T-helper 22 cell (primary cell): ENCODE measurements around the gene PRDM16.
"Not testable (repeated sequence)": the region's sequence is repeated elsewhere in the genome, so short reads cannot be mapped to it uniquely, and the experiment has no call there.

ENCODE experiments used
- DNase-seq: peaks from one replicate; pipeline ENCODE4 v3.0.0-alpha.2; 2020; ENCODE audit warnings: low read depth

PRDM16 gene

DNA sequence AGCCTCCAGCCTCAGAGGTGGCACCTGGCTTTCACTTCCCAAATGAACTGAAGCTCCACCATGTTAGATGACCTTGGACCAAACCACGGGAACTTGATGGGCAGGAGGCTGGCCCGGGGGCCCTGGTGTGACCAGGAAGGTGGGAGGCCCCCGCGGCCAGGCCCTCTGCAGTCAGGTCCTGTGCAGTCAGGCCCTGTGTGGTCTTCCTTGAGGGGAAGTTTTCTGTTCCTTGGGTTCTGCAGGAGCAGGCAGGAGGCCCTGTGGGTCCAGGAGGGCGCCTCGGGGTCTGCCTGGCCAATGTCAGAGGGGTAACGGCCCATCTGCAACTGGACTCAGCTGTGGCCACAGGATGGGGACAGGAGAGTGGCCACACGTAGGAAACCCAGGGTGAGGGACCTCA, 13.0 kb downstream of the PRDM16 start:
- DNase-seq = no peak

GRCh38 chr1:3082571-3083516, 13.8 kb downstream of the PRDM16 start:
- no peak for DNase-seq

- no peak for DNase-seq
Measured at GRCh38 chr1:3084154-3084553, 15.2 kb downstream of the PRDM16 start.

DNA sequence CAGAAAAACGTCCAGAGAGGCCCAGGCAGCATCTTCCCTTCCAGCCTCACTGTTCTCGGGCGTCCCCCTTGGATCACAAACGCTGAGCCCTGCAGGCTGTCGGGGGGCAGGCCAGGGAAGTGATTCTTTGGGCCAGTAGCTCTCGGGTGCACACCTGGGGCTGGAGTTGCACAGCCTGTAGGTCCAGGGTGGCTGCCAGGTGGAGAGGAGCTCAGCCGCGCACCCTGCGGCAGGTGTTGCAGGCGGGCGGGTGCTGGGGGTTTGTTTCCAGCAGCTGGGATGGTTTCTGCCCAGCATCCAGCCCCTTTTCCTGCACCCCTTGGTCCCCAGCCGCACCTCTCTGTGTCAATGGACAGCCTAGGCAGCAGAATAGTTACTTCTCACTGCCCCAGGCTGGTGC, 15.7 kb downstream of the PRDM16 start:
- DNase-seq = no peak

- no peak for DNase-seq
Measured at GRCh38 chr1:3085721-3086120, 16.7 kb downstream of the PRDM16 start.

DNA sequence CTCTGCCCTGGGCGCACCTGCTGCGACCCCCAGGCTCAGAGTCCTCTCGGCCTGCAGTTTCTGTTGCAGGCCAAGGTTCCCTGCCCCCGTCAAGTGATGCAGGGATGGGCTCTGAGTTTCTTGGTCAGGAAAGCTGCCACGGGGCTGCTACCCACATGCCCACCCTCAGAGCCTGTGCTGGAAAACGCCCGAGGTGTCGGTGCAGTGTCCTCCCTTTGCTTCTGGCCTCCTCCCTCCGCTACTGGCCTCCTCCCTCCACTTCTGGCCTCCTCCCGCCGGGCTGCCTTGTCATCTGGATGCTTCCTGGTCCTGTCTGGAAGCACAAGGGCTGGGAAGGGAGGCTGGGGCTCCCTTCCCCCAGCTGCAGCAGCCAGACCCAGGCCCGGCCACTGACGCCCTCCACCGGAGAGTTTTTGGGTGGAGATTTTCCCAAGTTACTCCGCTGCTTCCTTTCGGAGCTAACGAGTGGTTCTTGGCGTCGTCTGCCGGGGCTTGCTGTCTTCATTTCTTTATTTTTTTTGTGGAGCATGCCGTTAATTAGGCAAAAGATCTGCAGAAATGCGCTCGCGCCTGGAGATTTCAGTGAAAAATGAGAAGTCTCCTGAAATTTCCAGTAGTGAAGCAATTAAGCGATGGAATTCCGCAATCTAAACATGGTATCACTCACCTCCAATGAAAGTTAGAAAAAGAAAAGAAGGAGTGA, 17.4 kb downstream of the PRDM16 start:
- no peak for DNase-seq

- DNase-seq = no peak
Measured at GRCh38 chr1:3087049-3087448, 18.0 kb downstream of the PRDM16 start.

DNA sequence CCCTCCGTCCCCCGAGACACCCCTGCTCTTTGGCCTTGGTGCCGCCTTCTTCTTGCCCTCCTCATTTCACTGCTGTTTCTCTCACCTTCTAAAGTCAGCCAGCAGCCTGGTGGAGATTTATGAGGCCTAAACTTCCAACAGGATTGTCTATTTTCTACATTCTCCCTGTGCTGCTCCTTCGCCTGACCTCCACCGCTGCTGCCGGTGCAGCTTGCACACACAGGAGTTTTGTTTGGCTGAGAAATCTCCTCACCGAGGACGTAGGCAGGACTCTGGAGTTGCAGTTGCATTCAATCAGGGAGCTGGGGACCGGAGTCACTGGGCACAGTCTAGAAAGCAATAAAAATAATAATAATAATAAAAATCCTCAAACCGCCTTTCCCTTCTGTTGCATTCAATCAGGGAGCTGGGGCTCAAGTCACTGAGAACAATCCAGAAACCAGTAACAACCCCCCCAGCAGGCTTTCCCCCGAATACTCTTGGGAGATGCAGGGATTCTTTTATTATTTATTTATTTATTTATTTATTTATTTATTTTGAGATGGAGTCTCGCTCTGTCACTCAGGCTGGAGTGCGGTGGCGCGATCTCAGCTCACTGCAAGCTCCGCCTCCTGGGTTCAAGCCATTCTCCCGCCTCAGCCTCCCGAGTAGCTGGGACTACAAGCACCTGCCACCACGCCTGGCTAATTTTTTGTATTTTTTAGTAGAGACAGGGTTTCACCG, 19.1 kb downstream of the PRDM16 start:
- not testable (repeated sequence) for DNase-seq

DNA sequence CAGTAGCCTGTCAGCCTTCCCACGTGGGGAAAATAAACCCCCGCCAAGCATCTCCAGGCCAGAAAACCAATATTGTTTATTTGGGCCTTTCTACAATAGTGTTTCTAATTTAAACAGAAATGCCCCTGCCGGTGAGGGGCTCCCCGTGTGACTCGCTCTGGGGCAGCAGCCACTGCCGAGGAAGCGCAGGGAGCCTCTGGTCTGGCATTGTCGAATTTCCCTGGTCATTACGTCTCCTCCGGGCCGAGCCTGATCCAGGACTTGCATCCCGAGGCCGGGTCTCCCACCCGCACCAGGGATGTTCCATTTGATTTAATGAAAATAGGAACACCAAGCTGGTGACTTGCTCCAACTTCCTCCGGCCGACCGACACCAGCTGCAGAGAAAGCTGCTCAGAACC, 20.5 kb downstream of the PRDM16 start:
- DNase-seq = no peak

- no peak for DNase-seq
Measured at GRCh38 chr1:3091334-3091733, 22.3 kb downstream of the PRDM16 start.

DNA sequence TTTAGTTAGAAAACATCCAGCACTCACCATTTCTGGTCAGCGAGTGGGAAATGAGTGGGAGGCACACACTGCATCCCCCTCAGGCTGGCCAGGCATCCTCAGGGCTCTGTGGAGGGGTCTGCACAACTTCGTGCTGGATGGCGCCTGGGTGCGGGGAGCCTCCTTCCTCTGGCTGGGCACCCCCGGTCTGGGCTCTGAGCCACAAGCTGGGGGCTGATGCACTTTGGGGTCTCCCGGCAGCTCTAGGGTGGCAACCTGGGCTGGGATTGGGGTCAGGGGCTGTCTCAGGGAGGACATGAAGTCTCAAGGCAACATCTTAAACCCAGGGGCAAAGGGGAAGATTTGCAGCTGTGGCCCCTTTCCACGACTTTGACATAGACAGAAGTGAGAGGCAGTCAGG, 23.5 kb downstream of the PRDM16 start:
- DNase-seq = no peak

- no peak for DNase-seq
Measured at GRCh38 chr1:3093898-3094626, 25.1 kb downstream of the PRDM16 start.

- no peak for DNase-seq
Measured at GRCh38 chr1:3094863-3095780, 26.1 kb downstream of the PRDM16 start.

DNA sequence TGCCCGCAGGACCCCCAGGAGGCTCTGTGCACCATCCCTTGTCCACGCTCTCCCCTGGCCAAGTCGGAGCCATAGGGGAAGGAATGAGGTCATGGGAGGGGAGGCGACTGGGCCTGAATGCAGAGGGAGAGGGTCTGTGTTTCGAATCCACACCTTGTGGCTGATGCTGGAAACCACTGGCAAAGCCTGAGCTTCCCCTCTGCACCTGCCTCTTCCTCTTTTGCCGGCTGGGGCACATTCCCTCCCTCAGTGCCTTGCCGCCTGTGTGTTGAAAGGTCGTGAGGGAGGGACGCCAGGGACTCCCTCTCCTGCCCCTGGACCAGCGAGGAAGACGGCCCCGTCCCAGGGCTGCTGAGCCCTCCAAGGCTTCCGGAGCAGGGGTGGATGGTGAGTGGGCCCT, 27.3 kb downstream of the PRDM16 start:
- DNase-seq = no peak

- no peak for DNase-seq
Measured at GRCh38 chr1:3097231-3097630, 28.2 kb downstream of the PRDM16 start.

DNA sequence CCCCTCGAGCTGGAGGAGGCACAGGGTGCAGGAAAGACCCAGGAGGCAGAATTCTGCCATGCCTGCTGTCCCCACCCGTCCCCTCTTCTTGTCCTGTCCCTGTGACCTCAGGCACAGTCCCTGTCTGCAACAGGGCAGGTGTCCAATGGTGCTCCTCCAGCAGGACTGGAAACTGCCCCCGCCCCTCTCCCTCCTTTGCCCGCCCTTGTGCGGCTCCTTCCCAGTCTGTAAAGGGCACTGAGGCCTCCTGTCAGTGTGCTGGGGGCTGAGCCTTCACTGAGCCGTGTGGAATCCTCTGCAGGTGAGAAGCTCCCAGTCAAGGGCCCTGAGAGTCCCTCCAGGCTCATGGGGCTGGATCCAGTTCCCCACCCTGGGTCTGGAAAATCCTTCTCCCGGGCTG, 28.9 kb downstream of the PRDM16 start:
- no peak for DNase-seq

DNA sequence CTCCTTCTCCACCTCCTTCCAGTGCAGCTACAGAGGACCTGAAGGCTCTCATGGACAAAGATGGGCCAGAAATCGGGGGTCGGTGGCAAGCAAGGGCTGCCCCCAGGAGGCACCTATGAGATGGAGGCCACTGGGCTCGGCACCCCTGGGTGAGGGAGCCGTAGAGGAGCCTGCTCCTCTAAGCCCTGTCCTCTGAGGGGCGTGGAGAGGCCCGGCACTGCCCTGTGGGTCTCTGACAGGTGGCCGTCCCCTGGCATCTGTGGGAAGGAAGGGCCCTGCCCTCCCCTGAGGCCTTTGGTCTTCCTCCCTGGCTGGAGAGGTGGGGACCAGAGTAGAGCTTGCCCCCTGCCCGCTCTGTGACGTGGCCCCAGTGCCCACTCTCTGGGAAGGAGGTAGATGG, 30.9 kb downstream of the PRDM16 start:
- no peak for DNase-seq

GRCh38 chr1:3101124-3101939, 32.3 kb downstream of the PRDM16 start:
- DNase-seq = no peak

- DNase-seq = no peak
Measured at GRCh38 chr1:3102641-3103040, 33.6 kb downstream of the PRDM16 start.
